HG03439 (cell line): ENCODE results near the gene LRPPRC.

Experiments used
- ATAC-seq: cut with Tn5 transposase; IDR thresholded peaks from one replicate; pipeline ENCODE4 v1.9.1; 2021; ENCODE audit warnings: mild to moderate bottlenecking, moderate library complexity; ENCODE audit not compliant: unreplicated experiment

LRPPRC gene

DNA sequence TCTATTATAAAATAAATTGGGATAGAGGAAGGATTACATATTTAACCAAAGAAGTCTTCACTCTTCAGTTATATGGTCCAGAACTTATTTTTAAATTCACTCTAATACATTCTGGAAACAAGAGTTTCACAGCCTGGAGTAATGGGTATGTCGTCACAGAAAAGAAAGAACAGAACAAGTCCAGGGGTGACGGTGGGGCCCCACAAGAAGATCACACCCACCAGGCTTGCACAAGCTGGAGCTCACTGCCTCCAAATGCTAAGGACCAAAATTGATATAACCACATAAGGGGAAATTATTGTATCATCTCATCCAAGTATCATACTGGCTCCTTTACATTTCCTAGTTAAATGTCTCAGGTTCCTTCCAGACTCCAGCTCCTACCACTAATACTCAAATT lies 11.3 kb downstream of the LRPPRC start:
- no peak for ATAC-seq

- no peak for ATAC-seq
Observed at GRCh38 chr2:43980902-43981301, 14.9 kb downstream of the LRPPRC start.

GRCh38 chr2:43977677-43978375 lies 18.0 kb downstream of the LRPPRC start:
- no peak for ATAC-seq

- ATAC-seq: no peak
Observed at GRCh38 chr2:43960921-43961320, 34.9 kb downstream of the LRPPRC start.

GRCh38 chr2:43958397-43959275 lies 37.2 kb downstream of the LRPPRC start:
- ATAC-seq: no peak

GRCh38 chr2:43950383-43951008 lies 45.3 kb downstream of the LRPPRC start:
- no peak for ATAC-seq

DNA sequence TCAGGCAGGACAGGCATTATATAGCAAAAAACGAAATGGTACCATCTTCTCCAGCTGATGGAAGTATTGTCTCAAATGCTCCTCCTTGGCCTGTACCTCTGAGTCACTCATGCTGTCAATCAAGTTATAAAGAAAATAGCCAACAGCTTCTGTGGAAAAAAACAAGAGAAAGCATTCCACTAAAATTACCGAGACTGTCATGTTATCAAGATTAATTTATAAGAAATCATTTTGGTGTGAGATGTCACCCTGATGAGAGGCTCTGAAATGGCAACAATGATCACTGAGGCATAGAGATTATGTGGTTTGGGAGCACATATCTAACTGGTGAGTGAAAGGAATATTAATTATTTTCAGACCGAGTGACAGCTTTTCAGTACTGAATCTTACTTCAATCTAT lies 47.4 kb downstream of the LRPPRC start:
- no peak for ATAC-seq

GRCh38 chr2:43946685-43947084 lies 49.1 kb downstream of the LRPPRC start:
- ATAC-seq: no peak

- no peak for ATAC-seq
Observed at GRCh38 chr2:43945439-43945838, 50.4 kb downstream of the LRPPRC start.

- no peak for ATAC-seq
Observed at GRCh38 chr2:43944915-43945314, 50.9 kb downstream of the LRPPRC start.

DNA sequence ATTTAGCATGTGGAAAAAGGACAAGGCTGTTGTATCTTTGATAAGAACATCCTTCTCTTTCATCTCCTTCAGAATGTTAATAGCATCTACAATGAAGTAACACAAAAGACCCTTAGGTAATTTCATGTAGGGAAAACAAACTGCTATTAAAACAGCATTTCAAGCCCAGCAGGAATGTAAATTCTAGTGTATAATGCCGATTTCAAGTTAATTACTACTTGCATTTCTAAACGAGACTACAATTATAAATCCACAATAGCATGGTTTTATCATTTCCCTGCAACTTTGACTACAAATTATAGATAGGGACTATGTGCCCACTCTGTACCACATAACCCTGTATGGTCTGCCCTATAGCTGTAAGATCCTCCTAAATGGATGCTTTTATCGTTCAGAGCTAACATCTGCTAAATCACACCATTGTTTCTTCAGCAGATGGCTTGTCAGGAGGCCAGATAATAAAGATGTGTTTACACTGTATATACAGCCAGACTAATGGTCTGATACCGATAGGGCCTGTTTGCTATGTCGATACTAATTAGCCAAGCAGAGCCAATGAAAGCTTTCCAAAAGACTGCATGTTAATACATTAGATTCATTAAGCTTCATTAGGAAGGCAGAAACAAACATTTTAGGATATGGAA lies 51.9 kb downstream of the LRPPRC start:
- no peak for ATAC-seq

DNA sequence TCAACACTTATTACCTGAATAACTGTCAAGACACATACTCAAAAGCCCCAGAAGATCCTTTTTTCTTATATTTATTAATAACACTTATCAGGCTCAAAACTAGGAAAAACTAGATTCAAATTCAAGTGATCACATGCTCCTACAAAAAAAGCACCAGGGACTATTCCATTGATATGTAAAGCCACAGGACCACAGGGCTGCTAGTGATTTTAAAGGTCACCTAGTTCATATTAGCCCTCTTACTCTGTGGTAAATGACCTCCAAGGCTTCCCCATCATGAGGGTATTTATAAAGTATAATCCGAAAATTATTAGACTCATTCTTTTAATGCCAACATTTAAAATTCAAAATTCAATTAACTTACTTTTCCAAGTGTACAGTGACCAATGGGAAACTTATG lies 52.5 kb downstream of the LRPPRC start:
- ATAC-seq: no peak

DNA sequence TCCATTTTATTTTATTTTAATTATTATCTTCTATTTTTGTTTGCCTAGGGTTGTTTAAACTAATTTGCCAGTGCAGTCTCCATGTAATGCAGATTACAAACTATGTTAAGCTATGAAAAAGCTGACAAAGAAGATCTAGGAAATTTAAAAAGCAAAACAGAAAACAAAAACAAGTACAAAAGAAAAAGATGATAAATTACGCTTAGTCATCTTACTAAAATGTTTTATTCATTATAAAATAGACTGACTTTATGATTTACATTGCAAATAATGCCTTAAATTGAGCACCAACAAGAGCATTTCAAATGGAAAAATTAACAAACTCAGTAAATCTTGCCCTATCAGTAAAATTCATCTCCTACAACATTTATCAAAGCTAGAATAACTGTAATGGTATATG lies 52.9 kb downstream of the LRPPRC start:
- no peak for ATAC-seq

GRCh38 chr2:43941966-43942365 lies 53.8 kb downstream of the LRPPRC start:
- no peak for ATAC-seq

GRCh38 chr2:43941359-43941758 lies 54.4 kb downstream of the LRPPRC start:
- no peak for ATAC-seq

- no peak for ATAC-seq
Observed at GRCh38 chr2:43939695-43940256, 56.0 kb downstream of the LRPPRC start.

- ATAC-seq: no peak
Observed at GRCh38 chr2:43937269-43937820, 58.4 kb downstream of the LRPPRC start.

GRCh38 chr2:43934567-43934966 lies 61.2 kb downstream of the LRPPRC start:
- ATAC-seq: no peak

DNA sequence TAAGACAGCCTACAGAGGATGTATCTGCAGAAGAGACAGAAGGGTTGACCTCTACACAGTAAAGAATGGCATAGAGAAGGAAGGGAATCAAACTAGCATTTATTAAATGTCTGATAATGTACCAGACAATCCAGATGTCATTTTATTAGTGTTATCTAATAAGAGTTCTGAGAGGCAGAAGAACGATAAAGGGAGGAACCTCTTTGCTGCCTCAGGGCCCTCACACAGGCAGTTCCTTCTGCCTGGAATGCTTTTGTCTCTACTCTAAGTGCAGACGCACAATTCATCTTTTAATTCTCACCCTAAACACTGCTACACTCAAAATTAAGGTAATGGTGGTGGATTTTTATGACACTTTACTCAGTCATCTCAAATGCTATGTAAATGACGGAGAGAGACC lies 64.5 kb downstream of the LRPPRC start:
- no peak for ATAC-seq

DNA sequence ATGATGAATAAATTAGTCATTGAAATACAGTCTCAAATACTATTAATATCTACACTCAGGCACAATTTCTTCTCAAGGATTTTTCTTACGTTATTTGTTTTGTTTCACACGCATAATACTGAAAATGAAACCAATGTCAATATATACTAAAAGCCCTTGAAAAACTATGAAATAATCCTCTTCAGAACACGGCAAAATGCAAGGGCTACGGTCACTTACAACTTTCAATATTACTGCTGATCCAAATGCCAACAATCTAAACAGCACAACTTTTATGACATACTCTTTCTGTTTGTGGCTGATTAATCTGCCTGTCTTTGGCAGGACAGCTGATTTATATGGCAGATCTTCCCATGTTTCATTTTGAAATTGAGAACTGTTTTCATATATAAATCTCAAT lies 68.3 kb downstream of the LRPPRC start:
- no peak for ATAC-seq

- ATAC-seq: no peak
Observed at GRCh38 chr2:43925431-43925830, 70.4 kb downstream of the LRPPRC start.
